NCI-H1930 (cell line): ENCODE results near the gene CACNA1C.
"Not testable (repeated sequence)": the region's sequence is repeated elsewhere in the genome, so short reads cannot be mapped to it uniquely, and the experiment has no call there.

Source experiments
- DNase-seq, 2 experiments: peaks; one replicate each; lab custom pipeline; 2025; lab: John Stamatoyannopoulos, UW

Gene CACNA1C

DNA sequence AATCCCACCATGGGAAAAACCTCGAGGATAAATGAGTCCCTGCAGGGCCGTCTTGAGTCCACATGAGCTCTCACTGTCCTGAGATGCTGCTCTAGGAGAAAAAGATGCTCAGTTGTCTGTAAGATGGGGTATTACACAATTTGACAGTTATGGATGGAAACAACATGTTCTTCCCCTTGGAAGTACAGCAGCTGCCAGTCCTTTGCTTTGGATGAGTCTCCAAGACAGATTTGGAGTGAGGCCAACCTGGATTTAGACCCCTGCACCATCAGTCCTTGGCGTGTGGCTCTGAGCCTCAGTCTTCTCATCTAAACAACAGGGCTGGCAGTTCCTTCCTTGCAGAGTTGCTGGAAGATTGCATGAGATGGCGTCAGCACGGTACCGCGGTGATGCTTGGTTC lies 432.9 kb downstream of the CACNA1C start:
- no peak for DNase-seq

DNA sequence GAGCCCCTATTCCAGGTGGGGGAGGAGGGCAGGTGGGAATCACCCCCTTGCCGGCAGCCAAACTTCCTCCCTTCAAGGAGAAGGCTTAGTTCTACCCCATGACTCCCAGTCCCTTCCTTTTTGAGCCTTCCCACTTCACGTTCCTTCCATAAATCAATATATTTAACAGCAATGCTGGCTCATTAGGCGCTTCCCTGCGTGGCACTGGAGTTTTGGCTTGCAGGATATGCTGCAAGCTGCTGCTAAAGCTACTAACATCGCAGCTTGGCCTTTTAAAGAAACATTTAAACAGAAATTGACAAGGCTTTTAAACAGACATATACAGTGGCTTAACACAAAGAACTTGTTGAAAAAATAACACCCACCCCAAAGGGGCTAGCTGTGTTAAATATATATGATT lies 434.0 kb downstream of the CACNA1C start:
- DNase-seq, result no peak

DNA sequence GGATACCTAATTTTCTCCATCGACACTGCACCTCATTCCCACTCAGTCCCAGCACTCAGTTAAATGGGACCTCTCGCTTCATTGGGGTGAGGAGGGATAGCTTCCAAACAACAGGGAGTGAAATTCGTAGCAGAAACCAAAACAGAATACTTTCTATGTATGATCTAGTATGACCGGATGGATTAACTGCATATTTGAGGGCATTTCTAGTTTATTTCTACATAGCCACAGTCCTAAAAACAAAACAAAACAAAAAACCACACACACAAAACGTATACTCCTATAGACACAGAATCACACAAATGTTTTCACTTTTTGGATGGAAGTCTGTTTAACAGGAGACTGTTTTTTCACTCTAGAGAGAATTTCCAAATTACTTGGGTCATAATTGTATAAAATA lies 434.5 kb downstream of the CACNA1C start:
- no peak for DNase-seq

DNA sequence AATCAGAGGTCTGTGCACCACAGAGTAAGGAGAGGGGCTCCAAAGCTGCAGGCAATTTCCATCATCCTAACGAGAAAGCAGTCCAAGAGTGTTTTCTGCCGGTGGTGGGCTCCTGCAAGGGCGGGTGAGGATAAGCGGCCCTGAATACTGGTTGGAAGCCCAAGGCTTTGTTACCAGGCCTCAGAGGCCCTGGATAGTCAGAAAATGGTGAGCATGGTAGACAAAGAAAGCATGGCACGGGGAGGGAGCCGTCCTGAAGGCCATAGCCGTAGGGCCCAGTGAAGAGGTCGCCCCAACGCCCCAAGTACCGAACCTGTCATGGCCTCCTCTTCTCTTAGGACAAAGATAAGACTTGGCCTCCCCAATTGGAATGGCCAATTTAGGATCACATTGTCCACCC lies 435.3 kb downstream of the CACNA1C start:
- no peak for DNase-seq

DNA sequence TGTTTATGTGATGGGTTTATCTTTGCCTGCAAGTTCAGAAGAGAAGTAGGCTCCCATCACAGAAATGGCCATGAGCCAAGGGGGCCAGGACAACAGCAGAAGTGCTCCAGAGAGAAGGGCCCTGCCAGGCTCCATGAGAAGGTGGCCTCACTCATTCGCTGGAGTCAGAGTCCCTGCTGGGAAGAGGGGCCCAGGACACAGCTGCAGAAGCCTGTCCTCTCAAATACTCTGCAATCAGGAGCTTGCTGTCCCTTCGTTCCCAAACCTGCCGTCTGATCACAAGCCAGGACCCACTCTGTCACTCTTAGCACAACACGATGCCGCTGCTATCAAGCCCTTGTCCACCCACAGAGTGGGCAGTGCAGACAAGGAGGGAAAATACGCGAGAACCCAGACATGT lies 435.8 kb downstream of the CACNA1C start:
- no peak for DNase-seq

DNA sequence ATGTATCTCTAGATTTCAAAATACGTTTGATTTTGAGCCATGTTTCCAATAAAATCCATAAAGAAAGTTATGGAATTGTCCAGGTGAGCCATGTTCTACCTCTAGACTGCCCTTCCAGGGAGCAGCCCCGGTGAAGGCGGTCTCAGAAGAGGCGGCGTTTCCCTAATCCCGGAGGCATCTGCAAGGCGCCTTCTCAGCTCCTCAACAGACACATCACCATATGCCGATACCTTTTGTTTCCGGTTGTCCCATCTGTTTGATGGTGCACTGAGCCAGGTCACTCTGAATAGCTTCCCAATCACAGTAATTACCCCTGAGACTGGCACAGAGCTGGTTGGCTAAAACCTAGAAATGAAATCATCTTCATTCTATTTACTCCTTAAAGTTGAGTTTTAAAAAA lies 436.5 kb downstream of the CACNA1C start:
- DNase-seq, result no peak

DNA sequence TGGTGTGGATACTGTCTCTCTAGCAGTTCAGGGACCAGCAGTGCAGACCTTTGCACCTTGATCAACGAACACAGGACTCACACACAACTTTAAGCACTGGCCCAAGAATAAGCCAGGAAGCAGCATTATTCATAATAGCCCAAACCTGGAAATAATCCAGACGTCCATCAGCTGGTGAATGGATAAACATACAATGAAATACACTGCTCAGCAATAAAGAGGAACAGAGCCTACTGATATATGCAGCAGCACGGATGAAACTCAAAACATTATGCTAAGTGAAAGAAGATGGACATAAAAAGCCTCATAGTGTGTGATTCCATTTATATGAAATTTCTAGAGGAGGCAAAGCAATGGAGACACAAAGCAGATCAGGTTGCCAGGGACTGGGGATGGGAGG lies 438.0 kb downstream of the CACNA1C start:
- DNase-seq, result no peak

DNA sequence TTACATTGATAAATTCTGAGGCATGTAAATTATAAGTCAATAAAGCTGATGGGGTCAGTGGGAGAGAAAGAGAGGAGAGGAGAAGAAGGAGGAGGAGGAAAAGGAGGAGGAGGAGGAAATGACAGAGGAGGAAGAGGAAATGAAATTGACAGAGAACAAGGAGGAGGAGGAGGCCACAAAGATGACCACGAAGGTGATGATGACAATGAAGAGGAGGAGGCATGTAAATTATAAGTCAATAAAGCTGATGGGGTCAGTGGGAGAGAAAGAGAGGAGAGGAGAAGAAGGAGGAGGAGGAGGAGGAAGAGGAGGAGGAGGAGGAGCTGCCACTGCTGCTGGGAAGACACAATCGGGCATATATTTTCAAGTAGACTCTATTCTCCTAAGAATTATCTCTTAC lies 438.6 kb downstream of the CACNA1C start:
- not testable (repeated sequence) for DNase-seq

DNA sequence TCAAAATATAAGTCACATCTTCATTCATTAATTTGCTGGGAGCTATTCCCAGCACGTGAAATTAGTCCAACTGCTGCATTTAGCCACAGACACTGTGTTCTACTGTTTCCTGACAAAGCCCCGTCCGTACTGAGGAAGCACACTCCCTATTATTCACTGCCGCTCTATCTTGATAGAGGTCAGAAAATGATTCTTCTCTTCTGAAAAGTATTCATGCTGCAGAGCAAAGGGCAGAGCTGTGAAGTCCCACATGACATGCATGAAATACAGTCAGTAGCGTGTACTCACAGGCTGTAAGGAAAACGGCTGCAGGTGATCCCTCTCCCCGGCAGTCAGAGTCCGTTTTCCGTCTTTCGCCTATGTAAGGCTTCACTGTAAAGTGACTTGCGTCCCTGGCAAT lies 439.4 kb downstream of the CACNA1C start:
- DNase-seq, result no peak

DNA sequence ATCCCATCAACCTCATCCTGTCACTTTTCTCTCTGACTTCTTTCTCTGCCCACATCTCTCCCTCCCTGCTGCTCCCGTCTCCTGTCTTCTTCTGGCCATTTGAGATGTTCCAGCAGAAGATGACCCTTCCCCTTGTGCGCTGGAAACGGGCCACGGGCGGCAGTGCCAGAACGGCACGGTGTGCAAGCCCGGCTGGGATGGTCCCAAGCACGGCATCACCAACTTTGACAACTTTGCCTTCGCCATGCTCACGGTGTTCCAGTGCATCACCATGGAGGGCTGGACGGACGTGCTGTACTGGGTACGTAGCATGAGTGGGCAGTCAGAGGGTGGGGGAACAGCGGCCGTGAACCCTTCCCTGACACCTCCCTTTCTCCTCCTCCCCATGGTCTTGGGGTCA lies 440.3 kb downstream of the CACNA1C start:
- DNase-seq, result no peak

DNA sequence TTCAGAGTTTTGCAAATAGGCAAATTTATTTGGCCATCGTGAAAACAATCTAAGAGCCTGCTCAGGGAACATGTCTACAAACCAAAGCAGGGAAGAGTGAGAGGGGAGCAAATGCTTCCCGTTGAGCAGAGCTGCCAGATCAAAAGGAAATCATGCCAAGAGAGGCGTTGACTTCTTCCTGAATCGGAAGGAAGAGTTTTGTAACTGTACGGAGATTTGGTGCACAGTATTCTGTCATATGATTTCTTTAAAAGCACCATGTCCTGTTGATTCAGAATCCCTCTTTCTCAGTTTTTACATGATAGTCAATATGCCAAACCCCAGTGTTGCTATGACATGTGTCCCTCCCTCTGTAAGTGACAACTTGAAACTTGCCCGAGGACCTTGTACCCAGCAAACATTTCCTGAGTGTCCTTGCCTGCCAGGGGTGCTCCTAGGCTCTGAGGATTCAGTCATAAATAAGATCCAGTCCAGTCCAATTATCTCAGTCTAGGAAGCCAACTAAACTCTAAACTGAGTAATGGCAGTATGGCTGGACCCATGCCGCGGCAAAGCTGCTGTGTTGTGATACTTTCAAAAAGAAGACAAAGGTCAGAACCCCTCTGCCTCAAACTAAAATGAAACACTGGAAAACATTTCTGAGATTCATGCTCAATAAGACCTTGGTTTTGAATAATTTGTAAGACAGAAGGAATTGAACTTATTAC lies 441.9 kb downstream of the CACNA1C start:
- DNase-seq, result no peak

DNA sequence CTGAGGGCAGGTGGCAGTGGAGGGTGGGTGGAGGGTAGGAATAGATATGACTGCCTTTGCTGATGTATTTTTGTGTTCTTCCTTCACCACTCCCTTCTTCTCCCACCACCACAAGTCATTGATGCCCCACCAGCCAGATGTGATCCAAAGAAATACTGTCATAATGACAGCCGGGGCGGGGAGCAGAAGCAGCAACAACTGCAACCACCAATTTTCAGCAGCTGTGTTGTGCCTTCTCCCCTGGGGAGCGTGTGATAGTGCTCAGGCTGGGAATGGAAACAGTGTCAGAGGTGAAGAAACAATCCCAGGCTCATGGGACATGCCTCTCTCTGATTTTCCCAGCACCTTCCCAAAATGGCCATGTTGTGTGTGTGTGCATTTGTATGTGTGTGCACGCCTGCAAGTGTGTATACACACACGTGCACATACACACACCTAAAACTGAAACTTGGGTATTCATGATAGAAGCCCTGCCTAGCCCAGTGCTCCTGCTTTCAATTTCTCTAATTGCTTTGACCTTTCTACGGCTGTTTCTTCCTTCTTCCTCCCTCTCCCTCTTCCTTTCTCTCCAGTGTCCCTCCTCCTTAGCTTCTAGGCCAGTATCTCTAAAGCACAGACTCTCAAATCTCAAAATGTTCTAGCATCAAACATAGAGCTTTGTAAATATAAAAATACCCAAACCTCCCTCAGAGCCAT lies 442.8 kb downstream of the CACNA1C start:
- DNase-seq, result no peak

DNA sequence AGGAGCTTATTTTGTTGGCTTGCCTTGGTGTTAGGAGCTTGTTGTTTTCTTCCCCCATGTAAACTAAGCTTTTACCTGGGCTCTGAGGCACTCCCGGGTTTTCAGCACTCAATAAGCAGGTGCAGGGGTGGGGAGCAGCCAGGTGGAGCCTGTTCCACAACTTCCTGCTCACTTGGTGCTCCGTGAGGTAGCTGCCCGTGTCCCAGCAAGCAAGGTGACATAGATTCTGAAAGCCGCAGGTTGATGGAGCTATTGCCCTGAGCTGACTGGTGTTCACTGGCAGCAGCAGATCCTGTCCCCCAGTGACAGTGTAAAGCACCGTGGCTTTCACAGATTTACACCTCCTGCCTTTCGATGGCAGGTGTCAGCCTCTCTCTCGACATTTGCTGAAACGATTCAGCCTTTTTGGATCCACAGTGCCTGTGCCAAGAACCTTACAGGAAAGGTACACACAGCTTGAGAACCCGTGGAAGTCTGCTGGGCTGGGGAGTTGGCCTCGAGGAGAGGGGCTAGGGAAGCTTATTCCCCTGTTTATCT lies 446.2 kb downstream of the CACNA1C start:
- DNase-seq, result no peak

DNA sequence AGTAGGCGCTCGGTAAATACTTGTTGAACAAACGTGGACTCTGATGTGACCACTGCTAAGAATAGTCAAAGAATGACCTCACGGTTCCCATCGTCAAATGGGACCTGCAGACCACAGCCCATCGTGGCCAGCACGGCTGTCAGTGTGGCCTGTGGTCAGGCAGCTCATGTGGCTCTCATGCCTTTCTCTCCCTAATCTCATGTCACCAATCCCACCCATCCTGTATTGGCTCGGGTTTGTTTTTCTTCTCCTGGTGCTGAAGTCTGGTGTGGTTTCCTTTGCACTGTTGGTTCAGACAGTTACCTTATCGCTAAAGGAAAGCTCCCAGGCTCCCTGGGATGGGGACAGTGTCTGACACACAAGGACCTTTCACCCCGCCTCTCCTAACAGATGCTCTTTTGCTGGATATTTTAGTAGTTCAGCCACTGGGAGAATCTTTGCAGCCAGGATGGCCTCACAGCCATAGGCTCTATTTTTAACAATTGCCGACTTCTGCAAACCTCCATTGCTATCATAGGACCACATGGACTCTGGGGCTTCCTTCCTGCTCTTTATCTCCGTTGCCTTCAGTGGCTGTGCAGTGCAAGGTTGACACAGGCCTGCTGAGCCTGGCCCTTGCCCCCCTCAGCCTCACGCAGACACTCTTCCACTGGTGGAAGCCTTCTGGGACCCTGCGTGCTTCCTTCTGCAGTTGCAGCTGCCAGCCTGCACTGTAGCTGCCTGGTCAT lies 448.8 kb downstream of the CACNA1C start:
- no peak for DNase-seq

DNA sequence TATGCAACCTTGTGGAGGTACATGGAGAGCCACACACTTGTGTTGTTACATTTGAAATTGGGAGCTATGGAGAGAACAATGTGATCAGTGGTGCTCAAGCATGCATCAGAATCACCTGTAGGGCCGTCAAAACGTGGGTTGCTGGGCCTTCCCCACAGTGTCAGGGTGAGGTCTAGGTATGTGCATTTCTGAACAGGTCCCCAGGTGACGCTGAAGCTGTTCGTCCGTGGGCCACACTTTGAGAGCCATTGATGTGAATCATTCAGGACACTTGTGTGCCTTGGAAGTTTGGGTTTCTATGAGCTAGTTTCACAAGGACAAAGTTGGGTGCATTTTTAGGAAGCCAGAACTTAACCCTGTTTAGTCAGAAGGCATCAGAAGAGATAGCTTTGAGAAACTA lies 450.2 kb downstream of the CACNA1C start:
- no peak for DNase-seq

DNA sequence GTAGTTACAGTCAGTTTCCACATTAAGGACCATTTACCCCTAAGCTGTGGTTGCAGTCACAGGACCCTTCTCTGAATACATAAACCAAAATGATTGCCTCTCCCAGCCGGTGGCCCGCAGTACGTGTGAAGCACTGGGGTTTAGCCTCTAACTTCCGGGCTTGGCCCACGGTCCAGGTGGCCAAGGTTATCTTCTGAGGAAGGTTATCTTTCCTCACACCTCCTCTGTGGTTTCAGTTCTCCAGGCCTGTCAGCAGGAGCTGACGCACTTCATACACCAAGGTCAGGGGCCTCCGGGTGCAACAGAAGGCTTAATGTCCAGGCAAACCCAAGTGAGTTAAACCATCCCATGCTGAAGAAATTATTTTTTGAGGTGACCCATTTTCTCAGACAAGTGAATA lies 451.0 kb downstream of the CACNA1C start:
- no peak for DNase-seq

DNA sequence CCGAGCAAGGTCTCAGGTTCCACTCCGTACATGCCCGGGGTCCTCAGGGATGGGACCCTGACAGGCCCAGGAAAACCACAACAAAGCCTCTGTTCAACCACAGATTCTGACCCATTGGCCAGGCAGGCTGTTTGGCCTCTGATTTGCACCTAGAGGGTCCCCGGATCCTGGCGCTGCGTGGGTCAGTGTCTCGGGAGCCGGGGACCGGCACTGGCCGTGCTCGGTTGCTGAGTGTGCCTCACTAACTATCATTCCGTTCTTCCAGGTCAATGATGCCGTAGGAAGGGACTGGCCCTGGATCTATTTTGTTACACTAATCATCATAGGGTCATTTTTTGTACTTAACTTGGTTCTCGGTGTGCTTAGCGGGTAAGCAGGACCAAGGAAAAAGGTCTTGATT lies 451.8 kb downstream of the CACNA1C start:
- DNase-seq, result no peak

DNA sequence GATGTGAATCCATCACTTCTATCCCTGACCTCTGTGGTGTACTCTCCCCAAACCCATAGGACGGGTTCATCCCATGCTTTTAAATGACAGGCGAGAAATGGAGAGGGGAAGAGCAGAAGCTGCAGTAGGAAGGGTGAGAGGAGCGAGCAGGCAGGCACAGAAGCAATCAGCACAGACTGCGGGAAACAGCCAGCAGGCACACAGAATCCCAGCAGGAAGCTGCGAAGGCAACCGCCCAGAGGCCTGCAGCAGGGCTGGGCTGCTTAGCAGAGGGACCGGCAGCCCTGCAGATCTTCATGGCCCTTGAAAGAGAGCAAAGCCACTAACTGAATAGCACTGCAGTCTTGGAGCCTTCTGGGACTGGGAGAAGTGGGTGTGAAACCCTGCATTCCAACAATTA lies 455.0 kb downstream of the CACNA1C start:
- DNase-seq, result no peak

DNA sequence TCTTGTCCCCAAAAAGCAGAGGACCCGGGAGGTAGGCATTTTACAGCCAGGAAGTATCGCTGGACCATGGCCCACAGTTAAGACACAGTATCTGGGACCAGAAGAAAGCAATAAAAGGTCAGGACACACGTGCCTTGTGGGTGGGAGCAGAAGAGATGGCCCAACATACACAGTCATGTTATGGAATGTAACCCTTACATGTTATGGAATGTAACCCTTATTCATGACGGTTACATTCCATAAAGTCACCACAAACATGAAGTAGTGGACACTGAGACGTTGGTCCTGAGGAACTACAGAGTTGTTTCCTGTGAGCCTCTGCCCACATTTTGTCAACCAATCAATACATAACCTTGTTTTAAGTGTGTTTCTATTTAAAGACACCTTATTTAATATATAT lies 456.4 kb downstream of the CACNA1C start:
- DNase-seq, result no peak

DNA sequence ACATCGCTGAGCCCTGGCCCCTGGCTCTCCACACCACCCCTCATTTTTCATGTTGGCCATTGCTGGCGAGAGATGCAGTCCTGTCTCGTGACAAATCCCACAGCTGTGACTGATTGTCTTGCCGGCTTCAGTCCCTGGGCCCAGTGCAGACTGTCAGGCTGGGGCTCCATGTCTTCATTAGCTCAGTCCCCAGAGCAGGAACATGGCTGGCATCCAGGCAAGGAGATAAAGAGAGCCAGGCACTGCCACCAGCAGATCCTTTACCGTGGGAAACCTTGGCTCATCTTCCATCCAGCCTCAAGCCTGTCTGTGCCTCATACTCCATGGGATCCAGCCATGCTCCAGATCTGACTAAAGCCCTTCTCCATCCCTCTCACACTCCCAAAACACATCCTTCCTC lies 457.3 kb downstream of the CACNA1C start:
- no peak for DNase-seq

DNA sequence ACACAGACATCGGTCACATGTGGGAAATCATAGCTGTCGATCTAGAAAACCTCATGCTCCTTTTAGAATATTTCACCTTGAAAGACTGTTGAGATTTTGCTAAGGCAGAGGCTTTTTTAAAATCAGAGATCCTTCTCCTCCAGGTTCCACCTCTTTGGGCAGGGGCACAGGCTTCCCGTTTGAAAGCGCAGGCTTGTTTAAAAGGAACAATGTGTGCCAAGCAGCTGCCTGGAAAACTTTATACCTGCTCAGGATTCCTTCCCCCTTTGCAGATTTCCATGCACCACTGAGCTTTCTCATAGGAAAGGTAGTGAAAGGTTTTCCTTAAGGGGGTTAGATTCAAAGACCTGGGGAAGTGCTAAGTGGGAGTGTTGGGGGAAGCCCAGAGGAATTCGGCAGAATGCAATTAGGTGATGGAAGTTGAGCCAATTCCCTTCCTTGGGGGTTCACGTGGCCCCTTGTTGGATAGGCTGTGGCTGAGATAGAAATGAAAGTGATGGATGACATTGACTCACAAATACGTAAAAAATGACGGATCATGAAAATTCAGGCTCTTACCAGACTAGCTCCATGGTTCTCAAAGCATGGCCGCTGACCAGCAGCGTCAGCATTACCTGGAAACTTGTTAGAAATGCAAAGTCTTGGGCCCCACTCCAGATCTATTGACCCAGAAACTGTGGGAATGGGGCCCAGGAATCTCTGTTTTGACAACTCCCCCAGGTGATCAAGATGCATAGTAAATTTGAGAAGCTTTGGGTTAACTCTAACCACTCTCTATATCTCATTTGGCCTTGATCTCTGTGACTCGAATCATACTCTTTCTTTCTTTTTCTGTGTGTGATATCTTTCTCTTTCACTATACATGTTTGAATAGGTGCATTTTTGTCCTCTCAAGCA lies 460.6 kb downstream of the CACNA1C start:
- no peak for DNase-seq

DNA sequence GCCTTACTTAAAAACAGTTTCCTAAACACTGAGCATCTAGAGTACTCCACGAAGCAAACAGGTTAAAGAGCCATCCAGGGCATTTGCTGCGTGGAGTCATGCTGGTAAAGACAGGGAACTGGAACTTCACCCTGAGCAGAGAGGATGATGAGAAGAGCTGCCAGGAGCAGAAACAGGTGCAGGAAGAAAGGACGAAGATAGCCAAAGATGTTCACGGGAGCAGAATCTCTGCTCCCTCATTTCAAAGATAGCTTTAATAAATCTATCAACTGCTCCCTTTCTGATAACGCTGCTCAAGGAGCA lies 461.2 kb downstream of the CACNA1C start:
- no peak for DNase-seq
